NCI-H2107 (cell line): ENCODE data around the gene DBNL.

Source experiments
- DNase-seq: peaks from one replicate; lab custom pipeline; 2025; lab: John Stamatoyannopoulos, UW

The DBNL gene

GRCh38 chr7:44078521-44078920 is 34.0 kb downstream of the DBNL start:
- DNase-seq: no peak

GRCh38 chr7:44079331-44080021 is 35.0 kb downstream of the DBNL start:
- DNase-seq: no peak

GRCh38 chr7:44080118-44080517 is 35.6 kb downstream of the DBNL start:
- no peak for DNase-seq

GRCh38 chr7:44080686-44081265 is 36.3 kb downstream of the DBNL start:
- no peak for DNase-seq

GRCh38 chr7:44081266-44081748 is 36.8 kb downstream of the DBNL start:
- DNase-seq: no peak

- peak; percentile 97 for DNase-seq
These were observed 38.2 kb downstream of the DBNL start for GRCh38 chr7:44082541-44083207.

GRCh38 chr7:44083796-44084195 is 39.3 kb downstream of the DBNL start:
- DNase-seq: no peak

GRCh38 chr7:44084701-44085100 is 40.2 kb downstream of the DBNL start:
- no peak for DNase-seq

GRCh38 chr7:44085546-44085945 is 41.0 kb downstream of the DBNL start:
- DNase-seq: no peak

- no peak for DNase-seq
These were observed 42.1 kb downstream of the DBNL start for GRCh38 chr7:44086627-44087026.

- no peak for DNase-seq
These were observed 43.7 kb downstream of the DBNL start for GRCh38 chr7:44087911-44088838.

GRCh38 chr7:44093102-44093641 is 48.7 kb downstream of the DBNL start:
- no peak for DNase-seq

- DNase-seq: no peak
These were observed 49.9 kb downstream of the DBNL start for GRCh38 chr7:44094365-44094764.

GRCh38 chr7:44094883-44095592 is 50.5 kb downstream of the DBNL start:
- DNase-seq: no peak

- DNase-seq: no peak
These were observed 51.3 kb downstream of the DBNL start for GRCh38 chr7:44095781-44096180.

GRCh38 chr7:44096326-44096881 is 51.9 kb downstream of the DBNL start:
- DNase-seq: no peak

GRCh38 chr7:44097064-44097932 is 52.8 kb downstream of the DBNL start:
- DNase-seq: no peak

- no peak for DNase-seq
These were observed 53.9 kb downstream of the DBNL start for GRCh38 chr7:44098092-44099068.

GRCh38 chr7:44099669-44100068 is 55.2 kb downstream of the DBNL start:
- DNase-seq: no peak
